Putamen (tissue), 1 donor: ENCODE results near the gene FBXO17.
"Not testable (repeated sequence)": the region's sequence is repeated elsewhere in the genome, so short reads cannot be mapped to it uniquely, and the experiment has no call there.

Experiments used
- DNase-seq: peaks from one replicate; pipeline ENCODE4 v3.0.0-alpha.2; 2016; ENCODE audit warnings: low spot score

FBXO17 gene

DNA sequence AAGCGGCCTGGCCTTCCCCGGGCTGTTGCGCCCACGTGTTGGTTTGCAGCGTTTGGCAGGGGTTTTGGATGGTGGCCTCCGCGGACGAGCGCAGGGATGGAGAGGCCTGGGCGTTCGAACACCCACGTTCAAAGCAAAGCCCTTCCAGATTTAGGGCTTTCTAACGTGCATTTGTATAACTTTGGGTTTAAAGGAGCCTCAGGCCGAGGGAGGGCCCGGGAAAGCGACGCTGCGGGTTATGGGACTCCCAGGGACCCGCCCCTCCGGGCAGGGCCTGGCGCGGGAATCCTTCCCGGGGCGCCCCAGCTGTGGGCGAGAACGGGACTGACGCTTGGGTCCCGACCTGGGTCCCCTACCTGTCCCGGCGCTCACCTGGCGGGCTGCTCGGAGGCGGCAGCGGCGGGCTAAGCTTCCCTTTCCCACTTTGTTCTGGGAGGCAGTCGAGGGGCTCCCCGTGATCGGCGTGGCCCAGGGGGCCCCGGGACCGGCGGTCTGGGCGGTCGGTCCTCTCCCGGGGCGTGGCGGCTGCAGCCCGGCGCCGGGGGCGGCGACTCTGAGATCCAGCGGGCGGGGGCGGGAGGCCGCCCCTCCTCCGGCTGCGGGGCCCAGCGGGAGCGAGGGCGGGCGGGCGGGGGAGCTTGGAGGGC lies at the start of gene FBXO17:
TSS of gene FBXO17 (minus strand) at position 529 of the 647 bp plus-strand sequence. CDS start 25,423 bp downstream, outside the sequence.
- peak; percentile 28 for DNase-seq

GRCh38 chr19:39024875-39025641 lies 49.5 kb upstream of the FBXO17 start:
- no peak for DNase-seq

DNA sequence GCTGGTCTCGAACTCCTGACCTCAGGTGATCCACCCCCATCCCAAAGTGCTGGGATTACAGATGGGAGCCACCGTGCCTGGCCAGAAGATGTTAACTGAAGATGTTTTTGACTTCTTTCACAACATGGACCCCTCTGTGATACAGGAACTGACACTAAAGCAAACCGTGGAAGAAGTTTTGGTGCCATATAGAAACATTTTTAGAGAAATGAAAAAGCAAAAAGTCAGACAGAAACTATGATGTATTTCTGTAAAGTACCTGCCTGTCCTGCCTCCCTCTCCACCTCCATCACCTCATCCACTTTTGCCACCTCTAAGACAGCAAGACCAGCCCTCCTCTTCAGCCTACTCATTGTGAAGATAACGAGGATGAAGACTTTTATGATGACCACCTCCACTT lies 45.5 kb upstream of the FBXO17 start:
- DNase-seq = no peak

- no peak for DNase-seq
Measured at GRCh38 chr19:39017646-39018045, 42.1 kb upstream of the FBXO17 start.

- no peak for DNase-seq
Measured at GRCh38 chr19:39017026-39017425, 41.5 kb upstream of the FBXO17 start.

GRCh38 chr19:39014037-39014436 lies 38.5 kb upstream of the FBXO17 start:
- no peak for DNase-seq

DNA sequence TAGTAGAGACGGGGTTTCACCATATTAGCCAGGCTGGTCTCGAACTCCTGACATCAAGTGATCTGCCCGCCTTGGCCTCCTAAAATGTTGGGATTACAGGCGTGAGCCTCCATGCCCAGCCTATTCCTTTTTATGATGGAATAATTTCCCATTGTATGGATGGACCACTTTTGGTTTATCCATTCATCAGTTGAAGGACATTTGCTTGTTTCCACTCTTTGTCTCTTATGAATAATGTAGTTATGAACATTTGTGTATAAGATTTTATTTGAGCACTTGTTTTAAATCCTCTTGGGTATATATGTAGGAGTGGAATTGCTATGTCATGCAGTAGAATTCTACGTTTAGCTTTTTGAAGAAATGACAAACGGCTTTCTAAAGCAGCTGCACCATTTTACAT lies 33.5 kb upstream of the FBXO17 start:
- no peak for DNase-seq

DNA sequence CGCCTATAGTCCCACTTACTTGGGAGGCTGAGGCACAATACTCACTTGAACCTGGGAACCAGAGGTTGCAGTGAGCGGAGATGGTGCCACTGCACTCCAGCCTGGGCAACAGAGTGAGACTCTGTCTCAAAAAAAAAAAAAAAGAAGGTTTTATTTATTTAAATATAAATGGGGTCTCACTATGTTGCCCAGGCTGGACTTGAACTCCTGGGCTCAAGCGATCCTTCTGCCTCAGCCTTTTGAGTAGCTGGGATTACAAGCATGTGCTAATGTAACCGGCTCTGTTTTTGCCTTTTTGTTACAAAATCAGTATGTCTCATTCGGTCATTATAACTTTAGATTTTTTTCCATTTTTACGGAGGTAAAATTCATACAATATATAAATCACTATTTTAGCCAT lies 32.6 kb upstream of the FBXO17 start:
- DNase-seq = no peak

GRCh38 chr19:39007096-39007495 lies 31.6 kb upstream of the FBXO17 start:
- DNase-seq = no peak

DNA sequence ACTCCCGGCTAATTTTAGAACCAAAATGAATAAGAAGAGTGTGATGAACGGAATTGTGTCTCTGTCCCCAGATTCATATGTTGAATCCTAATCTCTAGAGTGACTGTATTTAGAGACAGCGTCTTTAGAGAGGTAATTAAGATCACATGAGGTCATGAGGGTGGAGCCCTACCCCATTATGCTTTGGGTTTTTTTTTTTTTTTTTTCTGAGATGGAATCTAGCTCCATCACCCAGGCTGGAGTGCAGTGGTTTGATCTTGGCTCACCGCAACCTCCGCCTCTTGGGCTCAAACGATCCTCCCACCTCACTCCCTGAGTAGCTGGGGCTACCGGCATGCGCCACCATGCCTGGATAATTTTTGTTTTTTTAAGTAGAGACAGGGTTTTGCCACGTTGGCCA lies 28.9 kb upstream of the FBXO17 start:
- DNase-seq = no peak

DNA sequence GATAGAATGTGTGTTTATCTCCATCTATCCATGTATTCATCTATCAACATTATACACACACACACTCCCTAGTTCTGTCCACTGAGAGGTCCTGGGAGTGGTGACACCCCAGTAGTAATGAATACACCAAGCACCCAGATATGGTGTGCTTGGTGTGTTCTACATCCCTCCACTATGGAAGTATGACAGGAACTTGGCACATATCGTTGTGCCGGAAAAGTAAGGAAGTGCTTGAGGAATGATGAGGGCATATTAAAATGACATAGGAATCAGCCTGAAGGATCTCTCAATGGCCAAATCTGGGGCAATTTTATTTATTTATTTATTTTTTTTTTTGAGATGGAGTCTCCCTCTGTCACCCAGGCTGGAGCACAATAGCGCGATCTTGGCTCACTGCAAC lies 28.3 kb upstream of the FBXO17 start:
- DNase-seq = no peak

- no peak for DNase-seq
Measured at GRCh38 chr19:39003188-39003587, 27.6 kb upstream of the FBXO17 start.

GRCh38 chr19:39001041-39001440 lies 25.5 kb upstream of the FBXO17 start:
- no peak for DNase-seq

- DNase-seq = not testable (repeated sequence)
Measured at GRCh38 chr19:38997576-38997975, 22.0 kb upstream of the FBXO17 start.

DNA sequence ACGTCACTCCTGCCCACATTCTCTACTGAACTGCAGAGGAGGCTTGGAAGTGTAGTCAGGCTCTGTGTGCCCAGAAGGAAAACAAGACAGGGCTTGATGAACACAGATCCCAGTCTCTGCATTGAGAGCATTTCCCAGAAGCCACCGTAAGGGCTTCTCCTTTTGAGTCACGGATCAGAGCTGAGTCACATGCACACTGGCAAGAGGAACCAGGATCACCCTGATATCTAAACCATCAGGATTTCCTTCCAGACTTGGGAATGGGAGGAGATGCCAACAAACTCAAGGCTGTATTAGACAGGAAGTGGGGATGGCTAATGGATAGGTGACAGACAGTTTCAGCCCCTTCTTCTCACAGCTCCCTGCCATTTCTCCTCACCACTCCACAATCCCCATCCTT lies 17.7 kb upstream of the FBXO17 start:
- no peak for DNase-seq

DNA sequence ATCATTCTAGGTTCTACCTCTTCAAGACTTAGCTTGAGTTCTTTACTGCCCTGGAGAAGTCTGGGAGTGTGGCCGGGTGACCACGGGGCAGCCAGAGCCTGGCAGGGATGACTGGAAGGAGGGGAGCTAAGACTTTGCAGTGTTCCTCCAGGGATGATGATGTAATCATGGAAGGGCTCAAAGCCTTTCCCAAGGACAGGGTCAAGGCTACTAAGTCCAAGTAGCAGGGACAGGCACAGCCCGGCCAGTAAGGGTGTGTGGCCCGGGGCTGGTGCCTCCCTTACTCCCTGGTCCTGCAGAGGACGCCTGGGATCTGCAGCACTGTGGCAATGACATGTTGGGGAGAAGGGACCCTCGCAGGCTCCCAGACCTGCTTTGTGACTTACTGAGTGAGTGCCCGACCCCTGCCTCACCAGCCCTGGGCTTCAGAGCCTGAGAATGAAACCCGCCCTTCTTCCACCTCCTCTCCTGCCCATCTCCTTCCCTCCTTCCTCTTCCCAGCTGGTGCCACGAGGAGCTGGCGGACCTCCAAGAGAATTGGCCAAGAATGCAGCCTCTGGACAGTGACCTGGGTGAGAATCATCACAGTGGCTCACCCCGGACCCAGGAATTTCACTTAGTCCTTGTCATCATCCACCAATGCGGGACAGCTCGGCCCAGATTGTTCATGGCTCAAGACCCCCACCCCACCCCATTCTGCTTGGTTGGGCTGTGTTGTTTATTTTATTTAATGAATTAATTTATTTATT lies 15.6 kb upstream of the FBXO17 start:
- no peak for DNase-seq

GRCh38 chr19:38989614-38990013 lies 14.1 kb upstream of the FBXO17 start:
- not testable (repeated sequence) for DNase-seq

GRCh38 chr19:38989066-38989605 lies 13.6 kb upstream of the FBXO17 start:
- DNase-seq = no peak

DNA sequence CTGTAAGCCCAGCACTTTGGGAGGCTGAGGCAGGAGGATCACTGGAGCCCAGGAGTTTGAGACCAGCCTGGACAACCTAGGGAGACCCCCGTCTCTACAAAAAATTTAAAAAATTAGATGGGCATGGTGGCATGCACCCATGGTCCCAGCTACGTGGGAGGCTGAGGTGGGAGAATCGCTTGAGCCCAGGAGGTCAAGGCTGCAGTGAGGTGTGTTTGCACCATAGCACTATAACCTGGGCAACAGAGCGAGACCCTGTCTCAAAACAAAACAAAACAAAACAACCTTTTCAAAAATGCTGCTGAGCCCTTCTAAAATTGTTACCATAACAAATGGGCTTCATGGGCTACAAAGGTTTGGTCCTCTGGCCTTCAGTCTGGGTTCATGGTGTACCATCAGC lies 13.1 kb upstream of the FBXO17 start:
- DNase-seq = not testable (repeated sequence)

DNA sequence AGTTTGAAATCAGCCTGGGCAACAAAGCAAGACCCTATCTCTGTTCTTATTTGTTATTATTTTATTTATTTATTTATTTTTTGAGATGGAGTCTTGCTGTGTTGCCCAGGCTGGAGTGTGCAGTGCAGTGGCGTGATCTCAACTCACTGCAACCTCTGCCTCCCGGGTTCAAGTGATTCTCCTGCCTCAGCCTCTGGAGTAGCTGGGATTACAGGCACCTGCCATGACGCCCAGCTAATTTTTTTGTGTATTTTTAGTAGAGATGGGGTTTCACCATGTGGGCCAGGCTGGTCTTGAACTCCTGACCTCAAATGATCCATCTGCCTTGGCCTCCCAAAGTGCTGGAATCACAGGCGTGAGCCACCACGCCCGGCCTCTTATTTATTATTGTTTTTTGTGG lies 12.2 kb upstream of the FBXO17 start:
- DNase-seq = not testable (repeated sequence)

GRCh38 chr19:38985262-38985661 lies 9.7 kb upstream of the FBXO17 start:
- DNase-seq = no peak

GRCh38 chr19:38980583-38981374 lies 5.2 kb upstream of the FBXO17 start:
- no peak for DNase-seq
